Liver (tissue), 9 donors: ENCODE measurements around the gene IQGAP2. TPM values are rescaled to one million over a fixed set of nuclear protein-coding genes. Genes with fewer than 3 reads are reported as not detected.

ENCODE experiments used
- DNase-seq: peaks from one replicate; pipeline ENCODE4 v3.0.0-alpha.2; 2017; ENCODE audit warnings: low spot score
- H3K27ac ChIP-seq, 2 donors: one replicate each; pipeline ENCODE4 v1.7.0; 2013; ENCODE audit warnings: inconsistent platforms in 2 of 2, low read length in 2 of 2, control low read depth in 1 of 2, low read depth in 1 of 2, mild to moderate bottlenecking in 1 of 2
- H3K27me3 ChIP-seq, 4 donors: one replicate each; pipeline versions ENCODE4 v1.6.1 to v1.7.0; 2013; ENCODE audit warnings: low read length in 3 of 4, inconsistent platforms in 1 of 4, mild to moderate bottlenecking in 1 of 4, moderate library complexity in 1 of 4; ENCODE audit not compliant: control insufficient read depth in 4 of 4, insufficient read depth in 4 of 4
- H3K36me3 ChIP-seq, 4 donors: one replicate each; pipeline versions ENCODE4 v1.6.1 to v1.7.0; 2013; ENCODE audit warnings: low read length in 3 of 4, mild to moderate bottlenecking in 3 of 4, low read depth in 1 of 4, moderate library complexity in 1 of 4; ENCODE audit not compliant: control insufficient read depth in 4 of 4, insufficient read depth in 3 of 4
- H3K4me1 ChIP-seq, 4 donors: one replicate each; pipeline versions ENCODE4 v1.6.1 to v1.7.0; 2013; ENCODE audit warnings: low read length in 3 of 4, mild to moderate bottlenecking in 3 of 4, moderate library complexity in 1 of 4; ENCODE audit not compliant: control insufficient read depth in 4 of 4, insufficient read depth in 4 of 4
- H3K4me3 ChIP-seq, 3 donors: one replicate each; pipeline versions ENCODE4 v1.6.1 to v1.7.0; 2013; ENCODE audit warnings: low read length in 3 of 3, control low read depth in 1 of 3, low read depth in 1 of 3, mild to moderate bottlenecking in 1 of 3
- H3K9ac ChIP-seq, 2 donors: one replicate each; pipeline ENCODE4 v1.7.0; 2013; ENCODE audit warnings: low read length in 2 of 2, mild to moderate bottlenecking in 2 of 2, moderate library complexity in 2 of 2, control low read depth in 1 of 2, low read depth in 1 of 2
- H3K9me3 ChIP-seq, 4 donors: one replicate each; pipeline versions ENCODE4 v1.6.1 to v1.7.0; 2013; ENCODE audit warnings: low read length in 3 of 4; ENCODE audit not compliant: control insufficient read depth in 4 of 4
- CTCF ChIP-seq: fragments of 150-350 bp; IDR thresholded peaks from 2 replicates; pipeline ENCODE4 v1.5.1; 2017; ENCODE audit warnings: improper control_type of control experiment, low read depth, low read length; ENCODE audit not compliant: missing input control
- EGR1 ChIP-seq, 2 donors: IDR thresholded peaks; 2 replicates each; pipeline ENCODE4 v1.6.1; 2016 to 2018; ENCODE audit warnings: antibody characterized with exemption in 2 of 2, low read depth in 2 of 2
- FOXA1 ChIP-seq: IDR thresholded peaks from 2 replicates; pipeline ENCODE4 v1.6.1; 2016; ENCODE audit warnings: antibody characterized with exemption
- FOXA2 ChIP-seq: IDR thresholded peaks from 2 replicates; pipeline ENCODE4 v1.6.1; 2016; ENCODE audit warnings: antibody characterized with exemption
- GABPA ChIP-seq, 2 donors: IDR thresholded peaks in 1 of 2; conservative IDR thresholded peaks in 1 of 2; 2 replicates each; pipeline ENCODE4 v1.6.1; 2016; ENCODE audit warnings: antibody characterized with exemption in 2 of 2, mild to moderate bottlenecking in 1 of 2, moderate library complexity in 1 of 2
- HNF4A ChIP-seq, 2 donors: conservative IDR thresholded peaks; 2 replicates each; pipeline ENCODE4 v1.6.1; 2016; ENCODE audit warnings: antibody characterized with exemption in 2 of 2, mild to moderate bottlenecking in 2 of 2
- HNF4G ChIP-seq: IDR thresholded peaks from 2 replicates; pipeline ENCODE4 v1.6.1; 2016; ENCODE audit warnings: antibody characterized with exemption
- JUND ChIP-seq, 2 donors: IDR thresholded peaks; 2 replicates each; pipeline ENCODE4 v1.6.1; 2016; ENCODE audit warnings: antibody characterized with exemption in 2 of 2
- MAX ChIP-seq: IDR thresholded peaks from 2 replicates; pipeline ENCODE4 v1.6.1; 2016; ENCODE audit warnings: antibody characterized with exemption
- NR2F2 ChIP-seq: IDR thresholded peaks from 2 replicates; pipeline ENCODE4 v1.6.1; 2016; ENCODE audit warnings: antibody characterized with exemption
- RAD21 ChIP-seq, 2 donors: IDR thresholded peaks; 2 replicates each; pipeline ENCODE4 v1.6.1; 2016; ENCODE audit warnings: antibody characterized with exemption in 2 of 2, mild to moderate bottlenecking in 2 of 2
- RXRA ChIP-seq, 2 donors: IDR thresholded peaks; 2 replicates each; pipeline ENCODE4 v1.6.1; 2017 to 2018; ENCODE audit warnings: antibody characterized with exemption in 2 of 2, mild to moderate bottlenecking in 1 of 2
- SP1 ChIP-seq: IDR thresholded peaks from 2 replicates; pipeline ENCODE4 v1.6.1; 2018; ENCODE audit warnings: antibody characterized with exemption, mild to moderate bottlenecking
- TAF1 ChIP-seq: conservative IDR thresholded peaks from 2 replicates; pipeline ENCODE4 v1.6.1; 2016; ENCODE audit warnings: antibody characterized with exemption, mild to moderate bottlenecking
- YY1 ChIP-seq: IDR thresholded peaks from 2 replicates; pipeline ENCODE4 v1.6.1; 2016; ENCODE audit warnings: antibody characterized with exemption, mild to moderate bottlenecking
- WGBS: extraction: QIAGEN DNeasy Blood & Tissue Kit; methylation state at CpG from one replicate; pipeline ENCODE4 v1.1.7; 2013; 5-methylcytosine and 5-hydroxymethylcytosine counted together
- polyA plus RNA-seq, 2 donors: library from polyadenylated mRNA; stranded (reverse) in 1 of 2; unstranded in 1 of 2; fragments of 200-250 nt in 1 of 2; fragments of >200 nt in 1 of 2; fragmentation: Nextera tagmentation in 1 of 2; extraction: Ambion mirVana in 1 of 2; gene quantifications; one replicate each; pipeline versions ENCODE4 v1.2.1 to v1.2.3, GENCODE V29; 2013 to 2015
- total RNA-seq, 2 donors: library from RNA; depleted of rRNA; stranded (reverse); fragments of >200 nt; gene quantifications; one replicate each; pipeline ENCODE4 v1.2.3, GENCODE V29; 2014
- TF ChIP-seq, protein P1 (sequence below): IDR thresholded peaks from 2 replicates; pipeline ENCODE4 v1.6.1; 2016; ENCODE audit warnings: antibody characterized with exemption, mild to moderate bottlenecking
- TF ChIP-seq, protein P2 (sequence below): IDR thresholded peaks from 2 replicates; pipeline ENCODE4 v1.6.1; 2016; ENCODE audit warnings: antibody characterized with exemption
- TF ChIP-seq, protein P3 (sequence below): IDR thresholded peaks from 2 replicates; pipeline ENCODE4 v1.6.1; 2016; ENCODE audit warnings: antibody characterized with exemption
- donor health status: healthy.
- donor health status: healthy.
- donor health status: healthy.
- donor health status: healthy.
- donor health status: healthy.

Gene IQGAP2
- total and polyA plus RNA-seq, 4 donors, result 41.5 to 205 (median 102) TPM

DNA sequence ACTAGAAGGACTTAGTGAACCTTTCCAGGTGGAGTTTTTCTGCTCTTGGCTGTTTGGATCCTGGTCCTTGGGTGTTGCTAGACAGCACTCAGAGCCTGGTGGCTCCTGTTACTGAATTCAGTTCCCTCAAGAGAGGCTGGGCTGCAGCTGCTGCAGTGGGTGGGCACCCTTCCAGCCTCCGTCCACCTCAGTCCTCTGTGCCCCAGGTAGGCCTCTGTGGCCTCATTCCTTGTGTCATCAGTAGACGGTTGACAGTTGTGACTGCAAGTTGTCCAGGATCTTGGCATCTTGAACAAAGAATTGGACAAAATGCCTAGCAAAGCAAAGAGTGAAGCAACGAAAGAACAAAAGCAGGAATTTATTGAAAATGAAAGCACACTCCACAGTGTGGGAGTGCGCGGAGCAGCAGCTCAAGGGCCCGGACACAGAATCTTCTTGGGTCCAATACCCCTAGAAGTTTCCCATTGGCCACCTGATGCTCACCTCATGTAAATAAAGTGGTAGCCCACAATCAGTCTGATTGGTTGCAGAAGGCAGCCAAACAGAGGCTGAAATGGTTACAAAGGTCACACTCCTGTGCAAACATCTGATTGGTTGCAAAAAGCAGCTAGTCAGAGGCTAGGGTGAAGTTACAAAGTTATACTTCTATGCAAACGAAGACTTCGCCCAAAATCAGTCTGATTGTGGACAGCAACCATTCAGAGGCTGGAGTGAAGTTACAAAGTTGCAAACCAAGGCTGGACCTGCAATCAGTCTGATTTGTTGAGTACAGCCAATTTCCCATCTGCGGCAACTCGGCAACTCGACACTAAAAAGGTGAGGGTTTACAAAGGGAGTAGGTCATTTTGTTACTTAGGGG, 352.9 kb downstream of the IQGAP2 start:
- Histone ChIP-seq H3K27ac (no peak overlapping the region), H3K4me1 (no peaks in the 10 kb centered on the region), H3K4me3 (peak overlapping the region in 1 of 3 donors; percentile 14), H3K27me3 (no peaks in the 10 kb centered on the region), H3K9me3 (no peaks in the 10 kb centered on the region), H3K9ac (no peak overlapping the region), H3K36me3 (no peaks in the 10 kb centered on the region)
- no peak for DNase-seq
- 59% methylated on average over 11 of the region's 11 CpGs for WGBS
- TF ChIP-seq YY1 (peak; percentile 69), HNF4G (no peak), MAX (peak; percentile 31), EGR1 (IDR thresholded peaks at IDR 0.05; ENCODE audit: low read depth in 2 of 2) (no peak), SP1 (peak; percentile 85), CTCF (no peak), RAD21 (IDR thresholded peaks at IDR 0.05) (no peak), FOXA2 (no peak), HNF4A (conservative IDR thresholded peaks at IDR 0.05) (peak; percentile 46 to 55), RXRA (IDR thresholded peaks at IDR 0.05) (peak; percentile 53 to 60), NR2F2 (no peak), GABPA (IDR thresholded peaks at IDR 0.05 in 1 of 2, conservative IDR thresholded peaks at IDR 0.05 in 1 of 2) (no peak), JUND (IDR thresholded peaks at IDR 0.05) (no peak), TAF1 (peak; percentile 74), FOXA1 (no peak)
- TF ChIP-seq, protein P1, sequence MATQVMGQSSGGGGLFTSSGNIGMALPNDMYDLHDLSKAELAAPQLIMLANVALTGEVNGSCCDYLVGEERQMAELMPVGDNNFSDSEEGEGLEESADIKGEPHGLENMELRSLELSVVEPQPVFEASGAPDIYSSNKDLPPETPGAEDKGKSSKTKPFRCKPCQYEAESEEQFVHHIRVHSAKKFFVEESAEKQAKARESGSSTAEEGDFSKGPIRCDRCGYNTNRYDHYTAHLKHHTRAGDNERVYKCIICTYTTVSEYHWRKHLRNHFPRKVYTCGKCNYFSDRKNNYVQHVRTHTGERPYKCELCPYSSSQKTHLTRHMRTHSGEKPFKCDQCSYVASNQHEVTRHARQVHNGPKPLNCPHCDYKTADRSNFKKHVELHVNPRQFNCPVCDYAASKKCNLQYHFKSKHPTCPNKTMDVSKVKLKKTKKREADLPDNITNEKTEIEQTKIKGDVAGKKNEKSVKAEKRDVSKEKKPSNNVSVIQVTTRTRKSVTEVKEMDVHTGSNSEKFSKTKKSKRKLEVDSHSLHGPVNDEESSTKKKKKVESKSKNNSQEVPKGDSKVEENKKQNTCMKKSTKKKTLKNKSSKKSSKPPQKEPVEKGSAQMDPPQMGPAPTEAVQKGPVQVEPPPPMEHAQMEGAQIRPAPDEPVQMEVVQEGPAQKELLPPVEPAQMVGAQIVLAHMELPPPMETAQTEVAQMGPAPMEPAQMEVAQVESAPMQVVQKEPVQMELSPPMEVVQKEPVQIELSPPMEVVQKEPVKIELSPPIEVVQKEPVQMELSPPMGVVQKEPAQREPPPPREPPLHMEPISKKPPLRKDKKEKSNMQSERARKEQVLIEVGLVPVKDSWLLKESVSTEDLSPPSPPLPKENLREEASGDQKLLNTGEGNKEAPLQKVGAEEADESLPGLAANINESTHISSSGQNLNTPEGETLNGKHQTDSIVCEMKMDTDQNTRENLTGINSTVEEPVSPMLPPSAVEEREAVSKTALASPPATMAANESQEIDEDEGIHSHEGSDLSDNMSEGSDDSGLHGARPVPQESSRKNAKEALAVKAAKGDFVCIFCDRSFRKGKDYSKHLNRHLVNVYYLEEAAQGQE, result peak; percentile 94
- TF ChIP-seq, protein P2, sequence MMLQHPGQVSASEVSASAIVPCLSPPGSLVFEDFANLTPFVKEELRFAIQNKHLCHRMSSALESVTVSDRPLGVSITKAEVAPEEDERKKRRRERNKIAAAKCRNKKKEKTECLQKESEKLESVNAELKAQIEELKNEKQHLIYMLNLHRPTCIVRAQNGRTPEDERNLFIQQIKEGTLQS, result no peak
- TF ChIP-seq, protein P3, sequence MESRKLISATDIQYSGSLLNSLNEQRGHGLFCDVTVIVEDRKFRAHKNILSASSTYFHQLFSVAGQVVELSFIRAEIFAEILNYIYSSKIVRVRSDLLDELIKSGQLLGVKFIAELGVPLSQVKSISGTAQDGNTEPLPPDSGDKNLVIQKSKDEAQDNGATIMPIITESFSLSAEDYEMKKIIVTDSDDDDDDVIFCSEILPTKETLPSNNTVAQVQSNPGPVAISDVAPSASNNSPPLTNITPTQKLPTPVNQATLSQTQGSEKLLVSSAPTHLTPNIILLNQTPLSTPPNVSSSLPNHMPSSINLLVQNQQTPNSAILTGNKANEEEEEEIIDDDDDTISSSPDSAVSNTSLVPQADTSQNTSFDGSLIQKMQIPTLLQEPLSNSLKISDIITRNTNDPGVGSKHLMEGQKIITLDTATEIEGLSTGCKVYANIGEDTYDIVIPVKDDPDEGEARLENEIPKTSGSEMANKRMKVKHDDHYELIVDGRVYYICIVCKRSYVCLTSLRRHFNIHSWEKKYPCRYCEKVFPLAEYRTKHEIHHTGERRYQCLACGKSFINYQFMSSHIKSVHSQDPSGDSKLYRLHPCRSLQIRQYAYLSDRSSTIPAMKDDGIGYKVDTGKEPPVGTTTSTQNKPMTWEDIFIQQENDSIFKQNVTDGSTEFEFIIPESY, result peak; percentile 32
